ENCODE measurements around the gene CD68. TPM values are rescaled to one million over a fixed set of nuclear protein-coding genes. Genes with fewer than 3 reads are reported as not detected.

CD68 gene
- total RNA-seq, 1 donor from 2014 or later, result not detected

GRCh38 chr17:7626307-7626706 is 46.9 kb downstream of the CD68 start:
- Mint-ChIP-seq H3K9me3 (ENCODE audit: unreplicated experiment) (peaks cover 2% of the 10 kb centered on the region), H3K27ac (ENCODE audit: unreplicated experiment) (peak overlapping the region; percentile 43), H3K4me1 (ENCODE audit: low read depth, unreplicated experiment) (peaks cover 6% of the 10 kb centered on the region), H3K27me3 (ENCODE audit: unreplicated experiment) (no peaks in the 10 kb centered on the region), H3K4me3 (ENCODE audit: unreplicated experiment) (peak overlapping the region; percentile 94), H3K36me3 (ENCODE audit: unreplicated experiment) (no peaks in the 10 kb centered on the region)
- no peak for DNase-seq
- TF ChIP-seq, protein P1, sequence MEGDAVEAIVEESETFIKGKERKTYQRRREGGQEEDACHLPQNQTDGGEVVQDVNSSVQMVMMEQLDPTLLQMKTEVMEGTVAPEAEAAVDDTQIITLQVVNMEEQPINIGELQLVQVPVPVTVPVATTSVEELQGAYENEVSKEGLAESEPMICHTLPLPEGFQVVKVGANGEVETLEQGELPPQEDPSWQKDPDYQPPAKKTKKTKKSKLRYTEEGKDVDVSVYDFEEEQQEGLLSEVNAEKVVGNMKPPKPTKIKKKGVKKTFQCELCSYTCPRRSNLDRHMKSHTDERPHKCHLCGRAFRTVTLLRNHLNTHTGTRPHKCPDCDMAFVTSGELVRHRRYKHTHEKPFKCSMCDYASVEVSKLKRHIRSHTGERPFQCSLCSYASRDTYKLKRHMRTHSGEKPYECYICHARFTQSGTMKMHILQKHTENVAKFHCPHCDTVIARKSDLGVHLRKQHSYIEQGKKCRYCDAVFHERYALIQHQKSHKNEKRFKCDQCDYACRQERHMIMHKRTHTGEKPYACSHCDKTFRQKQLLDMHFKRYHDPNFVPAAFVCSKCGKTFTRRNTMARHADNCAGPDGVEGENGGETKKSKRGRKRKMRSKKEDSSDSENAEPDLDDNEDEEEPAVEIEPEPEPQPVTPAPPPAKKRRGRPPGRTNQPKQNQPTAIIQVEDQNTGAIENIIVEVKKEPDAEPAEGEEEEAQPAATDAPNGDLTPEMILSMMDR (IDR thresholded peaks at IDR 0.05; ENCODE audit: partially characterized antibody, unreplicated experiment), result no peak

DNA sequence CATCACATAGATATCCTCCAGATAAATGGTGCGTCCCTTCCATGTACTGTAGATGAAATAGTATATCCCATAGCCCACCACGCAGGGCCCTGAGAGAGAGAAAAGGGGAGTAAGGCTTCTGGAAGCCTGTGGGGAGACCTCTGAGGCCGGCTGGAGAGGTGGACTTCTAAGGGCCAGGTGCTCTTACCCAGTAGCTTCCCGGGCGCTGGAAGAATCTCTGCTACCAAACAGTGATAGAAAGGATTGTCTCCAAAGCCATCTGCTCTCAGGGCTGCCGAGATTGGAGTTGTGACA is 47.5 kb downstream of the CD68 start:
- Mint-ChIP-seq H3K36me3 (ENCODE audit: unreplicated experiment) (no peaks in the 10 kb centered on the region), H3K27me3 (ENCODE audit: unreplicated experiment) (no peaks in the 10 kb centered on the region), H3K27ac (ENCODE audit: unreplicated experiment) (peak overlapping the region; percentile 87), H3K4me1 (ENCODE audit: low read depth, unreplicated experiment) (peaks cover 6% of the 10 kb centered on the region), H3K9me3 (ENCODE audit: unreplicated experiment) (peaks cover 2% of the 10 kb centered on the region), H3K4me3 (ENCODE audit: unreplicated experiment) (peak overlapping the region; percentile 94)
- TF ChIP-seq, protein P1 (IDR thresholded peaks at IDR 0.05; ENCODE audit: partially characterized antibody, unreplicated experiment), result no peak
- no peak for DNase-seq

- no peaks in the 10 kb centered on the region for H3K27me3 Mint-ChIP-seq (ENCODE audit: unreplicated experiment)
- TF ChIP-seq, protein P1 (IDR thresholded peaks at IDR 0.05; ENCODE audit: partially characterized antibody, unreplicated experiment), result no peak
- DNase-seq, result peak; percentile 95
Observed at GRCh38 chr17:7627250-7628121, 48.0 kb downstream of the CD68 start, which contains the start of gene SAT2. Gene SAT2, minus strand, starts transcription at chr17:7627821. Its CDS starts 186 bp downstream, at chr17:7627635.

DNA sequence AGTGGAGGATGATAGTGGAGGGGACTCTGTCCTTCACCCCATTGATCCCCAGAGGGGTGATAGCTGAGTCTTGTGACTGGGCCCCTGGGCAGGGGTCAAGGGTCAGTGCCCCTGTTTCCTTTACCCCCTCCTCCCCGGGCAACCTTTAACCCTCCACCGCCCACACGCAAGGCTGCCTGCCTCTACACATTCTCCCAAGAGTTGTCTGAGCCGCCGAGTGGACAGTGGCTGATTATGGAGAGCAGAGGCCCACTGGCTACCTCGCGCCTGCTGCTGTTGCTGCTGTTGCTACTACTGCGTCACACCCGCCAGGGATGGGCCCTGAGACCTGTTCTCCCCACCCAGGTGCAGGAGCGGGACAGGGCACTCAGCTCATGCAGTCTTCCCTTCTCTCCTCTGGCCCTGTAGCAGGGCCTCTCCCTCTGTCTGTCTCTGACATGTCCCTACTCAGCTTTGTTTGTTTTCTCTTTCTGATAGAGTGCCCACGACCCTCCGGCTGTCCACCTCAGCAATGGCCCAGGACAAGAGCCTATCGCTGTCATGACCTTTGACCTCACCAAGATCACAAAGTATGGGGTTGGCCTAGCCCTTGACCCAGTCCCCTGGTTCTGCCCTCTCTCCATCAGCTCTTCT is 50.6 kb downstream of the CD68 start, which contains the start of gene SHBG:
SHBG (plus strand) TSS at position 197 of the 633 bp plus-strand sequence; CDS start at position 235, 38 bp downstream.
- no peak for DNase-seq
- TF ChIP-seq, protein P1 (IDR thresholded peaks at IDR 0.05; ENCODE audit: partially characterized antibody, unreplicated experiment), result no peak
- no peak within 1 kb of the TSS for H3K27ac Mint-ChIP-seq (ENCODE audit: unreplicated experiment)
- no peaks in the 10 kb centered on the region for H3K36me3 Mint-ChIP-seq (ENCODE audit: unreplicated experiment)
- H3K4me1 Mint-ChIP-seq (ENCODE audit: low read depth, unreplicated experiment), result peaks cover 12% of the 10 kb centered on the region
- no peak within 1 kb of the TSS for H3K4me3 Mint-ChIP-seq (ENCODE audit: unreplicated experiment)
- peaks cover 4% of the 10 kb centered on the region for H3K9me3 Mint-ChIP-seq (ENCODE audit: unreplicated experiment)
- H3K27me3 Mint-ChIP-seq (ENCODE audit: unreplicated experiment), result no peaks in the 10 kb centered on the region

More at GRCh38 chr17:7627250-7628121, 48.0 kb downstream of the CD68 start, which contains the start of gene SAT2:
- Mint-ChIP-seq H3K4me1 (ENCODE audit: low read depth, unreplicated experiment) (peaks cover 7% of the 10 kb centered on the region), H3K27ac (ENCODE audit: unreplicated experiment) (peak within 1 kb of the TSS; percentile 87), H3K4me3 (ENCODE audit: unreplicated experiment) (peak within 1 kb of the TSS; percentile 94), H3K36me3 (ENCODE audit: unreplicated experiment) (no peaks in the 10 kb centered on the region), H3K9me3 (ENCODE audit: unreplicated experiment) (peaks cover 4% of the 10 kb centered on the region)

Other genes starting within 250 kb of the CD68 start
- not detected for gene ACAP1, start 243.1 kb upstream of the CD68 start, total RNA-seq (ENCODE audit: unreplicated experiment)
- gene KCTD11, start 227.5 kb upstream of the CD68 start, total RNA-seq (ENCODE audit: unreplicated experiment), result 2.2 TPM
- not detected for gene TMEM95, start 224.5 kb upstream of the CD68 start, total RNA-seq (ENCODE audit: unreplicated experiment)
- gene TNK1, start 198.5 kb upstream of the CD68 start, total RNA-seq (ENCODE audit: unreplicated experiment), result 0.34 TPM
- gene PLSCR3, start 185.1 kb upstream of the CD68 start, total RNA-seq (ENCODE audit: unreplicated experiment), result 78.1 TPM
- 51.6 TPM for gene TMEM256, start 175.5 kb upstream of the CD68 start, total RNA-seq (ENCODE audit: unreplicated experiment)
- 90.8 TPM for gene NLGN2, start 171.8 kb upstream of the CD68 start, total RNA-seq (ENCODE audit: unreplicated experiment)
- not detected for gene SPEM1, start 159.3 kb upstream of the CD68 start, total RNA-seq (ENCODE audit: unreplicated experiment)
- gene SPEM2, start 154.0 kb upstream of the CD68 start, total RNA-seq (ENCODE audit: unreplicated experiment), result not detected
- not detected for gene SPEM3, start 150.8 kb upstream of the CD68 start, total RNA-seq (ENCODE audit: unreplicated experiment)
- gene TMEM102, start 144.2 kb upstream of the CD68 start, total RNA-seq (ENCODE audit: unreplicated experiment), result 0.42 TPM
- gene FGF11, start 140.1 kb upstream of the CD68 start, total RNA-seq (ENCODE audit: unreplicated experiment), result 4.8 TPM
- gene CHRNB1, start 134.6 kb upstream of the CD68 start, total RNA-seq (ENCODE audit: unreplicated experiment), result 16.4 TPM
- gene ZBTB4, start 100.0 kb upstream of the CD68 start, total RNA-seq (ENCODE audit: unreplicated experiment), result 25.1 TPM
- gene SLC35G6, start 98.2 kb upstream of the CD68 start, total RNA-seq (ENCODE audit: unreplicated experiment), result 0.34 TPM
- gene POLR2A, start 95.3 kb upstream of the CD68 start, total RNA-seq (ENCODE audit: unreplicated experiment), result 200 TPM
- gene TNFSF12, start 30.6 kb upstream of the CD68 start, total RNA-seq (ENCODE audit: unreplicated experiment), result 0.83 TPM
- gene TNFSF13, start 20.9 kb upstream of the CD68 start, total RNA-seq (ENCODE audit: unreplicated experiment), result not detected
- gene SENP3, start 17.7 kb upstream of the CD68 start, total RNA-seq (ENCODE audit: unreplicated experiment), result 66.4 TPM
- gene MPDU1, start 4.2 kb downstream of the CD68 start, total RNA-seq (ENCODE audit: unreplicated experiment), result 60.2 TPM
- gene SOX15, start 10.5 kb downstream of the CD68 start, total RNA-seq (ENCODE audit: unreplicated experiment), result 1.7 TPM
- 108 TPM for gene FXR2, start 35.3 kb downstream of the CD68 start, total RNA-seq (ENCODE audit: unreplicated experiment)
- gene SAT2, start 48.2 kb downstream of the CD68 start, total RNA-seq (ENCODE audit: unreplicated experiment), result 97.3 TPM
- not detected for gene SHBG, start 50.5 kb downstream of the CD68 start, total RNA-seq (ENCODE audit: unreplicated experiment)
- 11.3 TPM for gene ATP1B2, start 71.3 kb downstream of the CD68 start, total RNA-seq (ENCODE audit: unreplicated experiment)
- gene TP53, start 107.9 kb downstream of the CD68 start, total RNA-seq (ENCODE audit: unreplicated experiment), result 38.2 TPM
- gene WRAP53, start 108.8 kb downstream of the CD68 start, total RNA-seq (ENCODE audit: unreplicated experiment), result 19.5 TPM
- 17.9 TPM for gene EFNB3, start 125.6 kb downstream of the CD68 start, total RNA-seq (ENCODE audit: unreplicated experiment)
- 0.07 TPM for gene DNAH2, start 138.1 kb downstream of the CD68 start, total RNA-seq (ENCODE audit: unreplicated experiment)

All from glutamatergic neuron (in vitro differentiated cells).